NCI-H1694 treated with DMSO at 0.1 percent for 48 hours (cell line): Measurements from ENCODE around the gene COLEC12.
"Not testable (repeated sequence)": the region's sequence is repeated elsewhere in the genome, so short reads cannot be mapped to it uniquely, and the experiment has no call there.

Experiments used
- DNase-seq: peaks from one replicate; lab custom pipeline; 2025; lab: John Stamatoyannopoulos, UW

COLEC12 gene

DNA sequence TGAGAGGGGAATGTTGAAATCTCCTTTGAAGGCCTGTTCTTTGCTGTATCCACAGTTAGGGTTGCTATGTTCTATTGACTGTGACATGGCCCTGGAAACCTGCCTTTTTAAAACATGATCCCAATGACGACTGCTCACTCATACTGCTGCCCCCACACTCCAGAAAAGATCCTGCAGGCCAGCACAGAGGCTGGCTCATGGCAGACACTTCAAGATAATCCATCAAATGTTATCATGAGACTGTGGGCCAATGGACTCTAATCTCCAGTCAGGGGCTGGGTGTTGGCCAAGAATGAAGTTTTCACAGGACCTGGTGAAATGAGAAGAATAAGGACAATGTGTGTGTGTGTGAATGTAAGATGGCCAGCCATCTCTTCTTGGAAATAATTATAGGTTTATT, 173.7 kb downstream of the COLEC12 start:
- DNase-seq: no peak

- DNase-seq: no peak
These were observed 177.3 kb downstream of the COLEC12 start for GRCh38 chr18:323253-323622.

- no peak for DNase-seq
These were observed 178.5 kb downstream of the COLEC12 start for GRCh38 chr18:321865-322467.

GRCh38 chr18:320155-320554, 180.3 kb downstream of the COLEC12 start:
- DNase-seq: no peak

DNA sequence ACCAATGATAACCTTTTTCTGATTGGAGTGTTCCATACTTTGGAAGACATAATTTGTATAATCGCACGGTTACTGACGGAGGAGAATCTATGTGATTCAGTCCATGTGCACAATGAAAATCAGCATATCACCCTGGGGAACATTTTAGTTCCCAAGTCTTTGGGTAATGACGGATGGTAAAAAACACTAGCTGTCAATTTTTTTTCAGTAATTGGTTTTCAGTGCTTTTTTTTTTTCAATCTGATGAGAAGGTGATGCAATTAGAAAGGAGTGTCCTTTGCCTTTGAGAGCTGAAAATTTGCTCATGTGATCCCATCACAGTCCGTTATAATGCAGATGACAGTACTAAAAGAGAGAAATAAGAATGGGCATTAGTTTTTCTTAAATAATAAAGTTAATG, 180.8 kb downstream of the COLEC12 start:
- DNase-seq: no peak

- no peak for DNase-seq
These were observed 181.7 kb downstream of the COLEC12 start for GRCh38 chr18:318791-319291.

DNA sequence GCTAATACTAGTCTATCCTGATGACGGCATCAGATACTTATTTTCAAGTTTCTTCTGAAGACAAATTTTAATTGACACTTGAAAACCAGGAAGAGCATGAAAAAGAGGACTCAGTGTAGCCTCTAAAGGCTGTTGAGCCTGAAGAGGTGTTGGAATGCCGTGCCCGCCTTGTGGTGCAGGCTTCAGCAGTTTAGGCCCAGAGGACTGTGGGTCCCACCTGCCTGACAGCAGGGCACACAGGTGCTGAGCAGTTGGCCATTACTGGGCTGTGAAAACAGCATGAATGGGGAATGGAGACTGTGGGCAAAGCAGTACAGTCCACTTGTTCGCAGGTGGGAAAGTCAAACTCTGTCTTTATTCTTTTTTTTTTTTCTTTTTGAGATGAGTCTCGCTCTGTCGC, 182.9 kb downstream of the COLEC12 start:
- DNase-seq: no peak

GRCh38 chr18:316393-316792, 184.1 kb downstream of the COLEC12 start:
- no peak for DNase-seq

- DNase-seq: no peak
These were observed 186.6 kb downstream of the COLEC12 start for GRCh38 chr18:313931-314330.

- DNase-seq: no peak
These were observed 188.1 kb downstream of the COLEC12 start for GRCh38 chr18:312415-312814.

GRCh38 chr18:310042-310441, 190.5 kb downstream of the COLEC12 start:
- no peak for DNase-seq

DNA sequence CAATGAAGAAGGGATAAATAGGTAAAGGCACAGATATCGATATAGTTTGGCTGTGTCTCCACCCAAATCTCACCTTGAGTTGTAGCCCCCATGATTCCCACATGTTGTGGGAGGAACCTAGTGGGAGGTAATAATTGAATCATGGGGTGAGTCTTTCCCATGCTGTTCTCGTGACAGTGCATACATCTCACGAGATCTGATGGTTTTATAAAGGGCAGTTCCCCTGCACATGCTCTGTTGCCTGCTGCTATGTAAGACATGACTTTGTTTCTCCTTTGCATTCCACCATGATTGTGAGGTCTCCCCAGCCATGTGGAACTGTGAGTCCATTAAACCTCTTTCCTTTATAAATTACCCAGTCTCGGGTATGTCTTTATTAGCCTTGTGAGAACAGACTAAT, 192.4 kb downstream of the COLEC12 start:
- DNase-seq: not testable (repeated sequence)

GRCh38 chr18:306608-307255, 193.8 kb downstream of the COLEC12 start:
- no peak for DNase-seq

GRCh38 chr18:305003-305501, 195.4 kb downstream of the COLEC12 start:
- DNase-seq: no peak

DNA sequence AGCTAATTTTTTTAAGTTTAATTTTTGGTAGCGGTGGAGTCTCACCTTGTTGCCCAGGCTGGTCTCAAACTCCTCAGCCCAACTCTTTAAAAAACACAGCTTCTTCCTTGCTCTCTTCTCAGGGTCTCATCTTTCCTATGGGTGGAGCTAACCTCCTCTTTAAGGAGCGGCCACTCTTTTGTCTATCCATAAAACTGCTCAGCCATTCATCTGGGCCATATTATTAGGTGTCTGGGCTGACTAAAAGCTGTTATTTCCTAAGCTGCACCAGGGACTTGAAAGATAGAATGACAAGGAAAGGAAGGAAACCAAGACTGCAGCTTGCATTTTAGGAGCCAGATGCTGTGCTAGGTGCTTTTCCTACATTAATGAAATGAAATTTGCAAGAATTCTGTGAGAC, 196.9 kb downstream of the COLEC12 start:
- DNase-seq: no peak

GRCh38 chr18:303011-303410, 197.5 kb downstream of the COLEC12 start:
- DNase-seq: no peak

- no peak for DNase-seq
These were observed 198.4 kb downstream of the COLEC12 start for GRCh38 chr18:302097-302496.

GRCh38 chr18:297936-298335, 202.6 kb downstream of the COLEC12 start:
- no peak for DNase-seq

DNA sequence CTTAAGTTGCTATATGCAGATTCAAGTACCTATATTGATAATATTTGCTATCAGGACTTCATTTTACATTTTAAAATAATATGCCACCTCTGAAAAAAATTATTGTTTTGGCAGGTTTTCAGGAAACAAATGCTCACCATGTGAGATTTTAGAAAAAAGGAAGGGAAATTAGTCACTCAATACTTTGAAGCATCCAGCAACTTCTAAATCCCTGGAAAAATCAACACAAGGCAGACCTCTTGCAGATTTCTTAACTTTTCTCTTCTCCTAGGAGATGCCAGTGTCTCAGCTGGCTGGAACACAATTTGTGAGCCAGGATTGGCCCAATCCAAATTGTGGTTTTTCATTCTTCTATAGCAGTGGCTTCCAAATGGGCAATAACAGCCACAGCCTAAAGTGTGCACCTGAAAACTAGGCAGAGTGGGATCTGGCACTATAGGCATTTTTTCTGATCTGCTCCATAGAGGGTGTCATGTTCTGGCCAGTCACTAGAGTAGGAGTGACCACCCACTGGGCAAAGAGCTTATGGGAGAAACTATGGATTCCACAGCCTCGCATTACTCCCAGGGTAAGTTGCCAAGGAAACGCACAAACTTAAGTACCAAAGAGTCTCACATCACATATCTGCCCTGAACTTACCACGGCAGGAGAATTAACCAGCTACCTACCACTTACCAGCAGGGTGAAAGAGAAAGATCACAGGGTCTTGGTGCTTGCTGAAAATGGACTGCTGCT, 204.6 kb downstream of the COLEC12 start:
- DNase-seq: no peak

GRCh38 chr18:294566-294965, 205.9 kb downstream of the COLEC12 start:
- no peak for DNase-seq

DNA sequence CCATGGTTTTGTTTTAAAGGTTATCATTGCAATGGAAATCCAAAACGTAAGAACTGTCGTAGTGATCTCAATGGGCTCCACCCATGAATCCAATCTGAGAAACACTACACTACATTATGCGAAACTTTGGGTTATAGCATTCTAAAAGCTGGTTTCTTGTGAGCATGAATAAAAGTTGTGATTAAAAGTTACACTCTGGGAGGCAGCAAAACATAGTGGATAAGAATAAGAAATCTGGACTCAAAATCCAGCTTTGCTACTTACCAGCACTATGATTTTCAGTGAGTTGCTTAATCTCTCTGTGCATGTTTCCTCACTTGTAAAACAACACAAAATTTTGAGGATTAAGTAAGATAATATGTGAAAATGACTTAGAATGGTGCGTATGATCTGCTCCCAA, 207.0 kb downstream of the COLEC12 start:
- DNase-seq: no peak

DNA sequence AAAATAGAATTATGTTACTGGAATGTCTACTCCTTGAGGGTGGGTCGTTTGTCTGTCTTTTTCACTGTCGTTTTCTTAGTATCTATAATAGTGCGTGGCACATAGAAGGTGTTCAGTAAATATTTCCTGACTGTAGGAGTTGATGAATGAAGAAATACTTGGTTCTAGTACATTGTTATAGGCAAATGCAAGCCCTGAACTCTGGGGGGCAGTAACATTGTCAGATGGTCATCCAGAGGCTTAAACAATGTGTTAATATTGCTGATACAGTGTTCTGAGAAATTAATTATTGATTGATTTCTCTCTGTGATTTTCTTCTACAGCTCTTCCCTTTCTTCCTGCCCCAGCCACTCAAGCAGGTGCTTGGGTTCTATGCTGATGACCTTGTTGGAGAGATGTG, 208.2 kb downstream of the COLEC12 start:
- DNase-seq: no peak

GRCh38 chr18:289970-290369, 210.5 kb downstream of the COLEC12 start:
- DNase-seq: not testable (repeated sequence)
